HEK293 (cell line): ENCODE data around the gene ZNF831.

ENCODE experiments used
- CTCF ChIA-PET: fragments of 350-600 bp; formaldehyde crosslinking; extraction: SDS; loops from one replicate; lab custom pipeline; 2021; ENCODE audit warnings: antibody characterized with exemption; lab: Yijun Ruan, JAX
- POLR2A ChIA-PET: fragments of 300-600 bp; formaldehyde crosslinking; extraction: SDS; loops from one replicate; lab custom pipeline; 2020; ENCODE audit warnings: antibody characterized with exemption, inconsistent platforms; lab: Yijun Ruan, JAX
- H3K27ac ChIP-seq: fragments of 200-500 bp; sonication (Bioruptor generic); 2 replicates; pipeline ENCODE4 v1.5.1; 2014; ENCODE audit warnings: low read depth, low read length, control low read depth, inconsistent platforms; ENCODE audit errors: extremely low read depth
- H3K36me3 ChIP-seq, 2 experiments: fragments of 200-500 bp in 1 of 2; sonication (Bioruptor generic) in 1 of 2; 1 replicate in 1 of 2; 2 replicates in 1 of 2; pipeline ENCODE4 v1.5.1; 2014 to 2017; ENCODE audit warnings: inconsistent platforms in 2 of 2, low read length in 2 of 2; ENCODE audit not compliant: control insufficient read depth in 2 of 2, insufficient read depth in 1 of 2
- H3K4me1 ChIP-seq: fragments of 200-500 bp; sonication (Bioruptor generic); 2 replicates; pipeline ENCODE4 v1.5.1; 2014; ENCODE audit warnings: mild to moderate bottlenecking, low read length, inconsistent platforms; ENCODE audit not compliant: control insufficient read depth, insufficient read depth
- H3K4me3 ChIP-seq: 2 replicates; pipeline ENCODE4 v1.5.1; 2011; ENCODE audit warnings: low read depth, mild to moderate bottlenecking, control low read depth, low read length, moderate library complexity
- H3K9me3 ChIP-seq: fragments of 200-500 bp; sonication (Bioruptor generic); 2 replicates; pipeline ENCODE4 v1.5.1; 2014; ENCODE audit warnings: low read depth, low read length, inconsistent platforms; ENCODE audit not compliant: control insufficient read depth, insufficient read depth
- BCL11B ChIP-seq: fragments of 450-650 bp; formaldehyde crosslinking; IDR thresholded peaks from 2 replicates; pipeline ENCODE4 v1.5.1; 2016; ENCODE audit warnings: low read depth, missing biosample characterization, missing genetic modification characterization
- GLI4 ChIP-seq: fragments of 450-650 bp; formaldehyde crosslinking; IDR thresholded peaks from 2 replicates; pipeline ENCODE4 v1.5.1; 2016; ENCODE audit warnings: missing biosample characterization, missing genetic modification characterization
- KLF8 ChIP-seq: fragments of 450-650 bp; formaldehyde crosslinking; IDR thresholded peaks from 2 replicates; pipeline ENCODE4 v1.5.1; 2016; ENCODE audit warnings: missing biosample characterization, missing genetic modification characterization
- OVOL3 ChIP-seq: fragments of 450-650 bp; formaldehyde crosslinking; IDR thresholded peaks from 2 replicates; pipeline ENCODE4 v1.5.1; 2016; ENCODE audit warnings: missing biosample characterization, missing genetic modification characterization
- PATZ1 ChIP-seq: fragments of 450-650 bp; formaldehyde crosslinking; IDR thresholded peaks from 2 replicates; pipeline ENCODE4 v1.5.1; 2016; ENCODE audit warnings: missing biosample characterization, missing genetic modification characterization
- PRDM6 ChIP-seq: fragments of 450-650 bp; formaldehyde crosslinking; IDR thresholded peaks from 2 replicates; pipeline ENCODE4 v1.5.1; 2017; ENCODE audit warnings: missing biosample characterization, missing genetic modification characterization
- SCRT1 ChIP-seq: fragments of 450-650 bp; formaldehyde crosslinking; IDR thresholded peaks from 2 replicates; pipeline ENCODE4 v1.5.1; 2016; ENCODE audit warnings: missing biosample characterization, missing genetic modification characterization, borderline replicate concordance
- SP7 ChIP-seq: fragments of 450-650 bp; formaldehyde crosslinking; IDR thresholded peaks from 2 replicates; pipeline ENCODE4 v1.5.1; 2016; ENCODE audit warnings: missing biosample characterization, missing genetic modification characterization
- ZBTB11 ChIP-seq: fragments of 450-650 bp; formaldehyde crosslinking; conservative IDR thresholded peaks from 2 replicates; pipeline ENCODE4 v1.5.1; 2016; ENCODE audit warnings: low read depth, missing biosample characterization, missing genetic modification characterization
- ZNF10 ChIP-seq: fragments of 450-650 bp; formaldehyde crosslinking; IDR thresholded peaks from 2 replicates; pipeline ENCODE4 v1.5.1; 2017; ENCODE audit warnings: missing biosample characterization, missing genetic modification characterization
- ZNF114 ChIP-seq: fragments of 450-650 bp; formaldehyde crosslinking; IDR thresholded peaks from 2 replicates; pipeline ENCODE4 v1.5.0; 2017; ENCODE audit warnings: missing biosample characterization, missing genetic modification characterization
- ZNF133 ChIP-seq: fragments of 450-650 bp; formaldehyde crosslinking; IDR thresholded peaks from 2 replicates; pipeline ENCODE4 v1.5.1; 2016; ENCODE audit warnings: missing biosample characterization, missing genetic modification characterization
- ZNF18 ChIP-seq: fragments of 450-650 bp; formaldehyde crosslinking; IDR thresholded peaks from 2 replicates; pipeline ENCODE4 v1.5.1; 2016; ENCODE audit warnings: missing biosample characterization, missing genetic modification characterization
- ZNF19 ChIP-seq: fragments of 450-650 bp; formaldehyde crosslinking; IDR thresholded peaks from 2 replicates; pipeline ENCODE4; 2016; ENCODE audit warnings: missing biosample characterization, missing genetic modification characterization, low read depth
- ZNF26 ChIP-seq: fragments of 450-650 bp; formaldehyde crosslinking; IDR thresholded peaks from 2 replicates; pipeline ENCODE4 v1.5.1; 2016; ENCODE audit warnings: missing biosample characterization, missing genetic modification characterization
- ZNF350 ChIP-seq: fragments of 450-650 bp; formaldehyde crosslinking; IDR thresholded peaks from 2 replicates; pipeline ENCODE4 v1.5.0; 2017; ENCODE audit warnings: missing biosample characterization, mild to moderate bottlenecking, missing genetic modification characterization
- ZNF391 ChIP-seq: fragments of 450-650 bp; formaldehyde crosslinking; IDR thresholded peaks from 2 replicates; pipeline ENCODE4 v1.5.1; 2016; ENCODE audit warnings: low read depth, missing biosample characterization, missing genetic modification characterization, borderline replicate concordance
- ZNF423 ChIP-seq: fragments of 450-650 bp; formaldehyde crosslinking; IDR thresholded peaks from 2 replicates; pipeline ENCODE4 v1.5.1; 2016; ENCODE audit warnings: missing biosample characterization, missing genetic modification characterization
- ZNF488 ChIP-seq: fragments of 450-650 bp; formaldehyde crosslinking; IDR thresholded peaks from 2 replicates; pipeline ENCODE4 v1.5.1; 2016; ENCODE audit warnings: missing biosample characterization, missing genetic modification characterization
- ZNF510 ChIP-seq: fragments of 450-650 bp; formaldehyde crosslinking; IDR thresholded peaks from 2 replicates; pipeline ENCODE4 v1.5.1; 2018; ENCODE audit warnings: mild to moderate bottlenecking, missing genetic modification characterization, missing biosample characterization; ENCODE audit not compliant: insufficient replicate concordance
- ZNF549 ChIP-seq: fragments of 450-650 bp; IDR thresholded peaks from 2 replicates; pipeline ENCODE4 v1.5.1; 2018; ENCODE audit warnings: missing biosample characterization, missing genetic modification characterization, mild to moderate bottlenecking, inconsistent platforms, moderate library complexity
- ZNF610 ChIP-seq: fragments of 450-650 bp; formaldehyde crosslinking; IDR thresholded peaks from 2 replicates; pipeline ENCODE4 v1.5.1; 2016; ENCODE audit warnings: missing biosample characterization, missing genetic modification characterization, borderline replicate concordance
- ZSCAN23 ChIP-seq: fragments of 450-650 bp; formaldehyde crosslinking; IDR thresholded peaks from 2 replicates; pipeline ENCODE4 v1.5.1; 2016; ENCODE audit warnings: missing biosample characterization, missing genetic modification characterization

The ZNF831 gene

GRCh38 chr20:59165396-59165795 is 1.8 kb downstream of the ZNF831 start:
- ChIA-PET POLR2A (no interaction called here), CTCF (no interaction called here)
- Histone ChIP-seq H3K4me1 (no peaks in the 10 kb centered on the region), H3K36me3 (no peaks in the 10 kb centered on the region), H3K9me3 (no peaks in the 10 kb centered on the region), H3K27ac (no peak overlapping the region), H3K4me3 (no peak overlapping the region)
- TF ChIP-seq ZNF510 (tag by site-specific recombination): no peak
- TF ChIP-seq BCL11B (tag by site-specific recombination): no peak
- TF ChIP-seq ZNF114 (tag by site-specific recombination): no peak
- no peak for TF ChIP-seq ZNF26 (tag by site-specific recombination)
- TF ChIP-seq ZNF610 (tag by site-specific recombination): no peak
- no peak for TF ChIP-seq ZNF391 (tag by site-specific recombination)
- no peak for TF ChIP-seq PATZ1 (tag by site-specific recombination)
- no peak for TF ChIP-seq ZNF10 (tag by site-specific recombination)
- no peak for TF ChIP-seq ZNF133 (tag by site-specific recombination)
- no peak for TF ChIP-seq GLI4 (tag by site-specific recombination)
- TF ChIP-seq ZNF549 (tag by site-specific recombination): no peak

- Histone ChIP-seq H3K36me3 (no peaks in the 10 kb centered on the region), H3K9me3 (no peaks in the 10 kb centered on the region), H3K4me1 (no peaks in the 10 kb centered on the region), H3K4me3 (no peak overlapping the region), H3K27ac (no peak overlapping the region)
- POLR2A ChIA-PET: no interaction called here
- CTCF ChIA-PET: interaction anchor here (0.6 kb wide), 1 partner anchor 993 kb away, joined by 3 read pairs; no protein-coding TSS in a partner anchor
- no peak for TF ChIP-seq ZBTB11 (tag by site-specific recombination)
- no peak for TF ChIP-seq ZNF350 (tag by site-specific recombination)
- TF ChIP-seq SCRT1 (tag by site-specific recombination): no peak
- TF ChIP-seq PRDM6 (tag by site-specific recombination): no peak
- TF ChIP-seq ZNF488 (tag by site-specific recombination): no peak
- no peak for TF ChIP-seq ZSCAN23 (tag by site-specific recombination)
- no peak for TF ChIP-seq ZNF19 (tag by site-specific recombination)
- TF ChIP-seq SP7: no peak
- TF ChIP-seq ZNF18: no peak
- TF ChIP-seq OVOL3 (tag by site-specific recombination): no peak
- no peak for TF ChIP-seq ZNF423 (tag by site-specific recombination)
- no peak for TF ChIP-seq KLF8 (tag by site-specific recombination)
These were observed 2.5 kb downstream of the ZNF831 start for GRCh38 chr20:59165891-59166709.
